GM21717 (cell line): ENCODE data around the gene CACNA2D3.

Experiments used
- ATAC-seq: cut with Tn5 transposase; IDR thresholded peaks from one replicate; pipeline ENCODE4 v1.9.1; 2021; ENCODE audit warnings: mild to moderate bottlenecking, moderate library complexity; ENCODE audit not compliant: unreplicated experiment

CACNA2D3 gene

DNA sequence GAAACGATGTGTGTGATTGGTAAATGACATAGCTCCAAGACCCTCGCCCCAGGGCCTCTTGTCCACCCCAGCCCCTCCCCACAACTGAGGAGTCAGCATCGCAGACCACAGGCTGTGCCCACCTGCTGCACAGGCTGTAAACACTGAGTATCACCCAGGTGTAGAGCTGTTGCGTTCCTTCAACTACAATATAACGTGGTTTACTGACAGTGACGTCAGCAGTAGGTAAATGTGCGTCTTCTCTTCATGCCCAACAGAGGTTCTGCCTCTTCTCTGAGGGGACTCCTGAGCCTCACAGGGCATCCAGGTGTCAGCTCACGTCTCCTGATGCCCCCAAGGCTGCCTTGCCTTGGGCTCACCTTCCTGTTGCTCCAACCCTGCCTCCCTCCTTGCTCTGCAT is 395.1 kb downstream of the CACNA2D3 start:
- ATAC-seq = no peak

- no peak for ATAC-seq
Measured at GRCh38 chr3:54518011-54518675, 395.8 kb downstream of the CACNA2D3 start.

GRCh38 chr3:54519493-54519892 is 397.1 kb downstream of the CACNA2D3 start:
- ATAC-seq = no peak

- no peak for ATAC-seq
Measured at GRCh38 chr3:54520060-54520459, 397.7 kb downstream of the CACNA2D3 start.

GRCh38 chr3:54527521-54527920 is 405.2 kb downstream of the CACNA2D3 start:
- no peak for ATAC-seq

DNA sequence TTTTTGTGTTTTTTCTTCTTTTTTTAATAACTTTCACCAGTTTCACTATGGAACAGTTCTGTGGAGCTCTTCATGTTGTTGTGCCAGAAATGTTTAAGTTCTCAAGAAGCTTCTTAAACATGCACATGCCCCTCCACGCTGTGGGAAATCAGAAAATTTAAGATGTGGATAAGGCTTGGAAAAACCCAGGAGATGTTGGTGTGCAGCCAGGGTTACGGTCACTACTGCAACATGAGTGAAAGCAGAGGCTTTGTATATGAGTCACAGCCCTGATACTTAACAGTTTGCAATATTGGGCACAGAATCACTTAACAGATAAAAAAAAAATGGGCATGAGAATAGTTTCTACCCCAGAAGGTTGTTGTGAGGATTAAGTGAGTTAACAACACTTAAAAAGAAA is 405.6 kb downstream of the CACNA2D3 start:
- ATAC-seq = no peak

DNA sequence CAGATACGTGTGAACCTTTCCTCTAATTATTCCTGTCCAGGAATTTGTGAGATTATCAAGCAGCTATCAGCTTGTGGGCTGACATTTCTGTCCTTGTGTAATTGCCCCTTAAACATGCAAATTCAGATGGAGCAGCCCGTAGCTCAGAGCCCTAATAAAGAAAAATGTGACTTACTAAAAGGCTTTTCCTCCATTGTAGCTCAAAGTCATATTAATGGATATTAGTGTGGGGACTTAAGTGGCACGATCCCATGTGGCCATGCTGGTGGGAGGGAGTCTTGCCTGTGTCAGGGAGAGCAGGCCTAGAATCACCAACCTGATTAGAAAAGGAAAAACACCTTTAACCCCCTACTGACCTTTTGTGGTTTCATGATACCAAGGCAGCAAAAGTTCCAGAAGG is 406.3 kb downstream of the CACNA2D3 start:
- no peak for ATAC-seq

GRCh38 chr3:54530091-54530490 is 407.7 kb downstream of the CACNA2D3 start:
- no peak for ATAC-seq

- ATAC-seq = no peak
Measured at GRCh38 chr3:54530944-54531343, 408.6 kb downstream of the CACNA2D3 start.

DNA sequence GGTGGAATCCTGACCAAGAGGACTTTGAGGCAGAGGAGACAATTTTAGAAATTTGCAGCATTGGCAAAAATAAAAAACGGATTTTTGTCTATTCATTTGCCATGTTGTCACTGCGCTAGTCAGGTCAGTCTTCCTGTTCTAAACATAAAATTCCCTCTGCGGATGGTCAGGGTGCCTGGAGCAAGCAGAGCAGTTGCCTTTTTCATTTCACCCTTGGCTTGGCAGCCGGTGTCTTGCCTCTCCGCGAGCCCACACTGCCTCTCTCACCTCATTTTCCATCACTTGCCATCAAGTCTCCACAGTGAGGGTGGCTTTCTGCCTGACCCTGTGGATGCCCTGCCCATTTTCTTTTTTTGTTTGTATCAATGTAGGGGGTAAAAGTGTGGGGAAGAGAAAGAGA is 409.4 kb downstream of the CACNA2D3 start:
- no peak for ATAC-seq

DNA sequence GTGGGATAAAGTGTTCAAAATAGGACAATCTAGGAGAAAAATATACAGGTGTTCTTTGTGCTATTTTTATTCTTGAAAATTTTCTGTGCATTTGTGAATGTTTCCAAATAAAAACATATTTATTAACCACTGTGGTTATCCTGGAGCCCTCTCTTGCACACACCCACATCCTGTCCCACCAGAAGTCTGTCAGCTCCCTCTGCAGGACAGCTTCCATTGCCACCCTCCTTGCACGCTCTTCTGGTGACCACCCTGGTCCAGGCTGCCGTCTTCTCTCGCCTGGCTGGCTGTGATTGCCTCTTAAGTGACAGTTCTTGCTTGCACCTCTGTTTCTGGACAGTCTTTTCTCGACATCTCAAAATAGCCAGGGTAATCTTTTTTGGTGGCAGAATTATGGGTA is 411.5 kb downstream of the CACNA2D3 start:
- ATAC-seq = no peak

DNA sequence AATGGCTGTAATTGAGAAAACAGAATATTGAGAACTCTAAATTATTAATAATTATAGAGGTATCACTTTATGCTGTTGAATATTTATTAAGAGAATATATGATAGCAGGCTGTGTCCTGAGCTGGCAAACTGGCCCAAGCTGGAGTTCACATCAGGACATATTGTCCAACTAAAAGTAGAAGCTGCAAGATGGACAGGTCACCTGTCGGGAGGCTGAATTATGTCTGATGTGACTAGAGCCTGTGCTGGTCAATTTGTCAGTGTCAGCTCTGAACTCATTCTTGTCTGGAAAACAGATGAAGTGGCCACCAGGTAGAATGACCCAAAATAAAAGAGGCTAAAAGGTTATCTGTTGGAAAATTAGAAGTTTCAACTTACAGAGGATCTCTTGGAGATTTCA is 413.3 kb downstream of the CACNA2D3 start:
- no peak for ATAC-seq

DNA sequence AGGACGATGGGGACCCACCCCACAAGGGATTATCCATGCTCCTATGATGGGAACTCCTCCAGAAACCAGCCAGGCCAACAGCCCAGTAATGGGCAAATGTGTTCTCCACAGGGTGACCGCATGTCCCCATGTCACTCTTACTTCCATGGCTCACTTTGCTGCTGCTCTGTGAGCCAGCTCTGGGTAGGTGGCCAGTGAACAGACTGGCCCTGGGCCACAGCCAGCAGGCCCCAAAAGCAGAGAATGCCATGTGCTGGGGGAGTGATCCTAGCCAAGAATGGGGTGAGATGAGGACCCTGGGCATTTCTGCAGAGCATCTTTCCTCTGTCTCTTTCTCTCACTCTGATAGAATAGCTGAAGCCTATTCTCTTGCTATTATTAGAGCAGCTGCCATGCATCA is 414.1 kb downstream of the CACNA2D3 start:
- no peak for ATAC-seq

DNA sequence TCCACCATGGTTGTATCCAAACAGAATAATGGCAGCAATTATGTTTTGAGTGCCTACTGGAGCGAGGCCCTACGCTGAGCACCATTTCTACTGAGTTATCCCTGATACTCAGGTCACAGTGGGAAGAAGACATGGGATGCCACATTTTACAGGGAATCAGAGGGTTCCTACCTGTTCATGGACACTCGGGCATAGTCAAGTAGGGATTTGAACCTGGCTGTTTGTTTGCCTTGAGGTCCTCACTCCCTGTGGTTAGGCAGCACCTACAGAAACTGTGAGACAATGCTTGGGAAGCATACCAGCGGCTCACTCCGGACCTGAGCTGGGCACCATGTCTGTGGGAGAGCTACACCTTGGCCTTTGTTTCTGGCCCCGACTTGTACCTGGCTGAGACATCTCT is 415.2 kb downstream of the CACNA2D3 start:
- ATAC-seq = no peak

DNA sequence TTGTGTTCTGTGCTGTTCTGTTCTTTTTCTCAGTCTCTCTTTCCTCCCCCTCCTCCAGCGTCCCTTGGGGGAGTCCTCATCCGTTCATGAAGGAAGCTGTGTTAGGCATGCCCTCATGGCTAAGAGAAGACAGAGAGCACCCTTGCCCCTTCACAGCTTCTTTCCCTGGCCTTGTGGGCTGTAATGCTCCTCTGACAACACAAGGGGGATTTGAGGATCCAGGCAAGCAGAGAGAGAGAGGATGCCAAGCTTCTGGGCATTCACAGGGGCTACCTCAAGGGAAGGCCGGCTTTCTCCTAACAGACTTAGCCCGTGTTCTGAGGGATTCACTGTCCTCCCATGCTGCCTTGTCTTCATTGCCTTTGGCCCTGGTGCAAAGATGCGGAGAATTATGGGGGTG is 416.0 kb downstream of the CACNA2D3 start:
- ATAC-seq = no peak

DNA sequence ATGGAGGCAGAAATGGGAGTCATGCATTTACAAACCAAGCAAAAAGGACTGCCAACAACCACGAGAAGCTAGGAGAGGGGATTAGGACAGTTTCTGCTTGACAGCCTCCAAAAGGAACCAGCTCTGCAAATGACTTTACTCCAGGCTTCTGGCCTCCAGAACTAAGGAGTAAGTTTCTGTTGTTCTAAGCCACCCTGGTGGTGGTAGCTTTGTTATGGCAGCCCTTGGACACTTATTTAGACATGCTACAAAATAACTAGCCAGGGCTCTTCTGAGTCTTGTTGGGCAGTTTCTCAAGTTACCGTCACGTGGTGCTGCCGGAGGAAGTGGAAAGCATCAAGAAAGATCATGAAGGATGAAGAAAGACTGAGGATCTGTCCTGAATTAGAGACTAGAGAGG is 419.0 kb downstream of the CACNA2D3 start:
- no peak for ATAC-seq

DNA sequence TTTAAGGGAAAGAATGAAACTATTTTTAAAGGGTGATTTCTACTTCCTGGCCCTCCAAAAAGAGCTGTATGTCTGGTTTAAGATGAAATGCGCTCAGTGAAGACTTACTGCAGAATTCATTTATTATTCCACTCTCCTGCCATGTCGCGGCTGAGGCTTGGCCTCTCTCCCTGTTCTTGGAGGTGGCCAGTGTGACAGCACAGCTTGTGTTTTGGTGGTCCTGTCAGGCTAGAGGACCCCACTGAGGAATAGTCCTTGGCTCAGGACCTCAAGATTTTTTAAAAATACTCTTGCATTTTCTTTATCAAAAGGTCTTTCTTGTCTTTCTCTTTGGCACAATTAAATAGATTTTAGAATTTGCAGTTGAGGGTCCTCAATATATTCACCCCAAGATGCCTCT is 421.1 kb downstream of the CACNA2D3 start:
- no peak for ATAC-seq

GRCh38 chr3:54547051-54547450 is 424.7 kb downstream of the CACNA2D3 start:
- ATAC-seq = no peak

DNA sequence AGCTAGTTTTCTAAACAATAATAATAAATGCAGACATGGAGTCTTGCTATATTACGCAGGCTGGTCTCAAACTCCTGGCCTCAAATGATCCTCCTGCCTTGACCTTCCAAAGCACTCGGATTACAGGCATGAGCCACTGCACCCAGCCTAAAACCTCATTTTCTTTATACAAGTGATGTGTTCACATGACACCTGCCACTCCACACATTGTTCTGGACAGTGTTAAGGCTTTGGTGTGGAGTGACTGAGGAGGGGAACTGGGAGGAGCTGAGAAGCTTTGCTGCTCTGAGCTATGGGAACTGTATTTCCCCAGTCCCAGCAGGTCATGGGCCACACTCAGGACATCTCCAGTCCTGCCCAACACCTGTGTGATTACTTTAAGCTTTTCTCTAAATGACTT is 425.5 kb downstream of the CACNA2D3 start:
- ATAC-seq = no peak

DNA sequence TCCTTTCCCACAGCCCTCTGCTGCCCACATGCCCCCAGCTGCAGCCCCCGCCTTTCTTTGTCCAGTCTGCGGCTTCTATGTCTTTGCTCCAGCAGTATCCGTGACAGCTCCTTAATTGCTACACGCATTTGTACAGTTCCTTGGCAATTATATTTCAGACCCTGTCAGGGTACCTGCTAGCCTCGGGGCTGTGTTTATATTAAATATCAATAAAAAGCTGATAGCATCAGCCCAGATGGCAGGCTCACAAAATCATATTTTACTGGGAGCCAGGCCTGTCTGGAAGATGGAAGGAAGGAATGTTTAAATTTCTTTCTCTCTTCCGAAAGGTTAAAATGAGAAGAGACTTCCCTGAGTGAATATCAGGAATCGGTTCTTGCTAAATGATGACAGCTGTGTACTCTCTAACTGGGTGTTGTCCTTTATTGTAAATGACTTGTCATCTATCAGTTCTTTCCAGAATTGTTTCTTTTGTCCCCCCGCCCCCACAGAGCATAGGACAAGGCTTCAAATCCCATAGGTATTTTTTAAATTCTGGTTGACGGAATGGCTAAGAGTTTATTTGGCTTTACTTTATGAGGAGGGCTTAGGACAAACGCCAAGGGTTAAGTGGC is 427.4 kb downstream of the CACNA2D3 start:
- ATAC-seq = no peak

GRCh38 chr3:54550221-54550977 is 428.0 kb downstream of the CACNA2D3 start:
- no peak for ATAC-seq

GRCh38 chr3:54556630-54557029 is 434.3 kb downstream of the CACNA2D3 start:
- no peak for ATAC-seq
